Brain microvascular endothelial cell (primary cell): ENCODE results near the gene NOC4L.

ENCODE experiments used
- DNase-seq: peaks from one replicate; pipeline ENCODE4 v3.0.0-alpha.2; 2020
- H3K27ac ChIP-seq: fragments of 250-450 bp; sonication (Bioruptor Pico); 2 replicates; pipeline ENCODE4 v1.5.1; 2020; ENCODE audit warnings: mild to moderate bottlenecking, moderate library complexity
- H3K27me3 ChIP-seq: fragments of 250-450 bp; sonication (Bioruptor Pico); replicated peaks from 2 replicates; pipeline ENCODE4 v1.5.1; 2020; ENCODE audit warnings: mild to moderate bottlenecking
- H3K36me3 ChIP-seq: fragments of 250-450 bp; sonication (Bioruptor Pico); replicated peaks from 2 replicates; pipeline ENCODE4 v1.5.1; 2020; ENCODE audit warnings: mild to moderate bottlenecking
- H3K4me3 ChIP-seq: 2 replicates; pipeline ENCODE4 v1.5.1; 2011; ENCODE audit warnings: low read depth, mild to moderate bottlenecking, control low read depth, low read length, moderate library complexity
- CTCF ChIP-seq: IDR thresholded peaks from 2 replicates; pipeline ENCODE4 v1.5.1; 2011; ENCODE audit warnings: low read depth, mild to moderate bottlenecking, moderate library complexity, low read length, control low read depth, inconsistent platforms; ENCODE audit errors: missing control alignments
- in situ Hi-C: cut with HindIII; loops from 2 replicates; pipeline ENCODE4 v1.10.0; 2017; ENCODE audit warnings: low sequenced_read_pairs, low pct_ligation_motif_present

Gene NOC4L

DNA sequence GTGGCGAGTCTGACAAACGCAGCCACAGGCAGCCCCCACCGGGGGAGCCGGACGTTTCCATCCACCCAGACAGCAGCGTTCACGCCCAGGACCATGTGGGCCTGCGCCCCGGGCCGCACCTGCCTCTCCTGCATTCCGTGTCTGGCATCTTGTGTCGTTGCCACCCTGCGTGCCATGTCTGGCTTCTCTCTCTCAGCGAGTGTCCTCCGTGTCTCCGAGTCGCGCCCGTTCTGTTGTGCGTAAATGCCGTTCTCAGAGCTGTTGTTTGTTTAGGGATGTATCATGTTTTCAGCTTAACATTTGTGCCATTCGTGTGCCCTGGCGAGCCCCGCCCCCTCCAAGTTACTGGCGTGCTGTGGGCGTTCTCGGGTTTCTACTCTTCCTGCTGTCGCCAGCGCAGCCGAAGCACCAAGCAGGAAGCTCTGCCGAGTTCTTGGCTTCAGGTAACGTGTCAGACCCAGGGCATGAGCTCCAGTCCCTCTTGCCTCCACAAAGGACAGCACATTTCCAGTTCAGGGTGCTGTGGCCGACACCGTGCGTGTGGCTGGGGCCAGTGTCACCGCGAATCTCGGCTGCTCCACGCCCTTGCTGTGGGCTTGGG is 34.6 kb downstream of the NOC4L start:
- DNase-seq: no peak

GRCh38 chr12:132179431-132180362 is 35.4 kb downstream of the NOC4L start:
- Histone ChIP-seq H3K4me3 (no peak overlapping the region), H3K27me3 (peaks cover 32% of the 10 kb centered on the region), H3K36me3 (no peaks in the 10 kb centered on the region), H3K27ac (no peak overlapping the region)
- in situ Hi-C loops: no loop called here
- DNase-seq: no peak
- TF ChIP-seq CTCF: no peak

More for the DNA sequence above, 34.6 kb downstream of the NOC4L start:
- H3K4me3 ChIP-seq: no peak overlapping the region
- H3K27me3 ChIP-seq: peaks cover 33% of the 10 kb centered on the region
- H3K27ac ChIP-seq: no peak overlapping the region
- TF ChIP-seq CTCF: no peak
- H3K36me3 ChIP-seq: no peaks in the 10 kb centered on the region
- in situ Hi-C loops: no loop called here

DNA sequence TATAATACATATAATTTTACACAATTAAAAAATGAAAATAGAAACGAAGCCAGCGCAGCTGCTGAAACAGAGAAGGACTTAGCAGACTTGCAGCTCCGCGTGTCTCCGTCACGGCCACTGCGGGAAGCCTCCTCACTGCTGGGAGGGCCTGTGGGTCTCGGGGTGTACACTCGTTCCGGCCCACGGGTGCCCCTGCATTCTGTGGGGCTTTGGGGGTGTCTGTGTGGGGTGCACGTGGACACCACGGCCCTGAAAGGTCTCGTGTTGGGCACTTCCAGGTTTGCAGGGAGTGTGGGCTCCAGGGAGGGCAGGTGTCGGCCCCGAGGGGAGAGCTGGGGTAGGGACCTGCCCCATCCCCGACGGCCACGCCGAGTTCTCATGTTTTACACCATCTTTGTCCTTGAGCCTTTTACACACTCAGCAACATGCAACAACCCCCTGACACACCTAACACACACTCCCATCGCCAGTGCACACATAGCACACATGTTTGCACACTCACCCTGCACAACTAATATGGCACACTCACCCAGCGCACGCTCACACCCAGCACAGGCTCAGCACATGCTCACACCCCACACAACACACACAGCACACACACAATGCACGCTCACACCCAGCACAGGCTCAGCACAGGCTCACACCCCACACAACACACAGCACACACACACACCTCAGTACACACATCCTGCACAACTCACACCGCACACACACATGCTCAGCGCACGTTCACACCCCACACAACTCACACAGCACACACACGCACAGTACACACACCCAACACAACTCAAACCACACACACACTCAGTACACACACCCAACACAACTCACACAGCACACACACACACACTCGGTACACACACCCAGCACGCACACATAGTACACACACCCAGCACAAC is 36.6 kb downstream of the NOC4L start:
- Histone ChIP-seq H3K4me3 (no peak overlapping the region), H3K36me3 (no peaks in the 10 kb centered on the region), H3K27ac (no peak overlapping the region), H3K27me3 (peaks cover 36% of the 10 kb centered on the region)
- DNase-seq: no peak
- in situ Hi-C loops: no loop called here
- TF ChIP-seq CTCF: no peak

GRCh38 chr12:132181570-132182200 is 37.4 kb downstream of the NOC4L start:
- DNase-seq: no peak
- TF ChIP-seq CTCF: no peak
- no peak overlapping the region for H3K4me3 ChIP-seq
- peaks cover 31% of the 10 kb centered on the region for H3K27me3 ChIP-seq
- no peaks in the 10 kb centered on the region for H3K36me3 ChIP-seq
- H3K27ac ChIP-seq: no peak overlapping the region
- in situ Hi-C loops: no loop called here

DNA sequence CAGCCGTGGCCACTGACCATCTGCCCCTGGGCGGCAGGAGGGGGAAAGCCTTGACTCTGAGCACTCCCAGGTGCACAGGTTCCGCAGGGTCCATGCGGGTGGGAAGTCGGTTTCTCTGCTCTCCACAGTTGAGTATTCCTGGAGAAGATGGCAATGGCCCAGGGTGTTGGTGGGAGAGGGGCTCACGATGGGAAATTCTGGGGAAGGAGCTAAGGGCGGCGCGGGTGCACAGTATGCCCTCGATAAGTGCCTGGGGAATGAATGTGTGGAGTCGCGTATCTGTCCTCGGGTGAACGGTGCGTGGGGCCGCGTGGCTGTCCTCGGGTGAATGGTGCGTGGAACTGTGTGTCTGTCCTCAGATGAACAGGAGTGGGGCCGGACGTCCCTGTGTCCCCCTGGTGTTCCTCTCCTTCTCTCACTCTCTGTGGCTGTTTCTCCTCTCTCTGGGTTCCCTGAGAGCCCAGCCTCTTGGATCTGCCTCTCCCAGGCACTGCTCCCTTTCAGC is 38.0 kb downstream of the NOC4L start:
- Histone ChIP-seq H3K27ac (no peak overlapping the region), H3K27me3 (peaks cover 25% of the 10 kb centered on the region), H3K36me3 (no peaks in the 10 kb centered on the region), H3K4me3 (no peak overlapping the region)
- TF ChIP-seq CTCF: no peak
- DNase-seq: no peak
- in situ Hi-C loops: no loop called here
